Colonic mucosa (tissue), 4 donors: ENCODE data around the gene CCDC186. TPM values are rescaled to one million over a fixed set of nuclear protein-coding genes. Genes with fewer than 3 reads are reported as not detected.

Experiments
- DNase-seq: peaks from one replicate; pipeline ENCODE4 v3.0.0-alpha.2; 2020
- H3K27ac ChIP-seq: fragments of 200-600 bp; one replicate; pipeline ENCODE4 v1.8.0; 2021
- H3K27me3 ChIP-seq: fragments of 200-600 bp; one replicate; pipeline ENCODE4 v1.8.0; 2021
- H3K36me3 ChIP-seq: fragments of 200-600 bp; one replicate; pipeline ENCODE4 v1.8.0; 2021
- H3K4me1 ChIP-seq: fragments of 200-600 bp; one replicate; pipeline ENCODE4 v1.8.0; 2021; ENCODE audit warnings: mild to moderate bottlenecking
- H3K4me3 ChIP-seq: fragments of 200-600 bp; one replicate; pipeline ENCODE4 v1.8.0; 2021
- H3K9ac ChIP-seq, 2 donors: one replicate each; pipeline ENCODE4 v1.7.0; 2013; ENCODE audit warnings: control low read depth in 2 of 2, low read depth in 2 of 2, low read length in 2 of 2
- H3K9me3 ChIP-seq: fragments of 200-600 bp; one replicate; pipeline ENCODE4 v1.8.0; 2021
- CTCF ChIP-seq: fragments of 200-600 bp; IDR thresholded peaks from one replicate; pipeline ENCODE4 v1.8.0; 2022; ENCODE audit warnings: antibody characterized with exemption, mild to moderate bottlenecking
- intact Hi-C: fragments of 100-400 bp; cut with DNase I; formaldehyde crosslinking; loops from one replicate; pipeline ENCODE4 v1.14.1; 2022
- total RNA-seq, 2 donors: library from RNA; stranded (reverse); fragmentation: NEBNext Ultra II Directional in 1 of 2; extraction: Animal tissue kit (Norgen Biotek cat#: 25700) in 1 of 2; gene quantifications; one replicate each; pipeline ENCODE4 v1.2.1, GENCODE V29; 2021
- donor health status: healthy.
- donor health status: DM: no; HTN: no; CAD: no.
- donor health status: DM: no; HTN: no; CAD: no.

Gene CCDC186
- total RNA-seq, 2 donors from 2014 or later = 31.2 to 53.1 TPM

GRCh38 chr10:114168450-114169009, 5.5 kb downstream of the CCDC186 start:
- H3K27ac ChIP-seq = no peak overlapping the region
- H3K9me3 ChIP-seq = no peaks in the 10 kb centered on the region
- no peaks in the 10 kb centered on the region for H3K36me3 ChIP-seq
- no peaks in the 10 kb centered on the region for H3K4me1 ChIP-seq
- H3K9ac ChIP-seq = no peak overlapping the region
- TF ChIP-seq CTCF = no peak
- no peak for DNase-seq
- intact Hi-C loops = no loop called here
- no peak overlapping the region for H3K4me3 ChIP-seq
- no peaks in the 10 kb centered on the region for H3K27me3 ChIP-seq

- Histone ChIP-seq H3K9me3 (no peaks in the 10 kb centered on the region), H3K36me3 (no peaks in the 10 kb centered on the region), H3K4me3 (no peak overlapping the region), H3K27ac (no peak overlapping the region), H3K9ac (no peak overlapping the region), H3K4me1 (no peaks in the 10 kb centered on the region), H3K27me3 (no peaks in the 10 kb centered on the region)
- DNase-seq = no peak
- intact Hi-C loops = no loop called here
- no peak for TF ChIP-seq CTCF
Observed at GRCh38 chr10:114167985-114168384, 6.0 kb downstream of the CCDC186 start.

DNA sequence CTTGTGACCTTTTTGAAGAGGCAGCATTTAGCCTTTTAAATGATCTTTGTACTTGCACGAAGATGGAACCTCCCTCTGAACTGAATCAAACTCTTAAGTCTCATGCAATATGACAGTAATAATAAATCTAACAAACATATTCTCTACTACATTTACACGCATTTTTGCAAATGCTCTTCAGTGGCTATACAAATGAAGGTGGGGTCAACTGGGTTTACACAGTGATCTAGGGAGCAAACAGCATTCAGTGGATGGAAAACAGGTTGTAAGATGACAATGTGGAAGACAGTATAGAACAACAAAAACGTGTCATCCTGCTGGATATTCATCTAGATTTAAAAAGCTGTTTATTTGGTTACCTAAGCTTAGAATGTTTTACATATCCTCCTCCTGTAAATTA, 7.5 kb downstream of the CCDC186 start:
- no peaks in the 10 kb centered on the region for H3K9me3 ChIP-seq
- H3K4me3 ChIP-seq = no peak overlapping the region
- H3K4me1 ChIP-seq = no peaks in the 10 kb centered on the region
- no peak for DNase-seq
- TF ChIP-seq CTCF = no peak
- H3K9ac ChIP-seq = no peak overlapping the region
- H3K27me3 ChIP-seq = no peaks in the 10 kb centered on the region
- intact Hi-C loops = no loop called here
- no peak overlapping the region for H3K27ac ChIP-seq
- H3K36me3 ChIP-seq = no peaks in the 10 kb centered on the region

- Histone ChIP-seq H3K9me3 (no peaks in the 10 kb centered on the region), H3K36me3 (no peaks in the 10 kb centered on the region), H3K4me1 (no peaks in the 10 kb centered on the region), H3K4me3 (no peak overlapping the region), H3K9ac (no peak overlapping the region), H3K27me3 (no peaks in the 10 kb centered on the region), H3K27ac (no peak overlapping the region)
- no peak for DNase-seq
- no peak for TF ChIP-seq CTCF
- intact Hi-C loops = no loop called here
Observed at GRCh38 chr10:114166043-114166442, 8.0 kb downstream of the CCDC186 start.

DNA sequence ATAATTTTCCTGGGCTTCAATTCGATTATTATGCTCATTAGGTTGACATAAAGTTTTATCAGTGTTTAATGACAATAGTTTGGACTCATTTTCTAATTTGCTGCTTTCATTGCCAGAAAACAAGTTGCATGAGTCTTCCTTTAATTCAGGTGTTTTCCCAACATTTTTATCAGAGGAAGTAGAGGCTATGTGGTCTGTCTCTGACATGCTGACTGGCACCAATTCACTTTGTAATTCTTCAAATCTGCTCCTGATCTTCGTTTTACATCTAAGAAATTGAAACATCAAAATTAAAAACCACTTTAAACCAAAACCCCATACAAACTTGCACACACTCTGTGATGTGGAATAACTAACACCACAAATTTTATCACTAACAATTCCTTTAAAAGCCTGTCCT, 10.9 kb downstream of the CCDC186 start:
- H3K36me3 ChIP-seq = no peaks in the 10 kb centered on the region
- H3K4me1 ChIP-seq = peaks cover 4% of the 10 kb centered on the region
- H3K27ac ChIP-seq = no peak overlapping the region
- H3K4me3 ChIP-seq = no peak overlapping the region
- H3K9me3 ChIP-seq = no peaks in the 10 kb centered on the region
- intact Hi-C loops = no loop called here
- H3K9ac ChIP-seq = no peak overlapping the region
- no peak for TF ChIP-seq CTCF
- no peak for DNase-seq
- H3K27me3 ChIP-seq = no peaks in the 10 kb centered on the region
